Stomach (tissue), 9 donors: Measurements from ENCODE around the gene PITRM1. TPM values are rescaled to one million over a fixed set of nuclear protein-coding genes. Genes with fewer than 3 reads are reported as not detected.

Experiments
- DNase-seq, 2 donors: peaks; one replicate each; pipeline versions ENCODE4 v3.0.0 to v3.0.0-alpha.2; 2013 to 2019
- H3K27ac ChIP-seq, 5 donors: fragments of 200-600 bp in 4 of 5; sonication (generic) in 4 of 5; one replicate each; pipeline ENCODE4 v1.5.1; 2013 to 2019; ENCODE audit warnings: mild to moderate bottlenecking in 1 of 5, moderate library complexity in 1 of 5
- H3K27me3 ChIP-seq, 3 donors: fragments of 200-600 bp; sonication (generic); one replicate each; pipeline ENCODE4 v1.5.1; 2017 to 2019; ENCODE audit warnings: mixed run types in 1 of 3
- H3K36me3 ChIP-seq, 4 donors: fragments of 200-600 bp; sonication (generic); 1 replicate in 3 of 4; 2 replicates in 1 of 4; pipeline ENCODE4 v1.5.1; 2016 to 2019
- H3K4me1 ChIP-seq, 4 donors: fragments of 200-600 bp; sonication (generic); one replicate each; pipeline ENCODE4 v1.5.1; 2016 to 2019
- H3K4me3 ChIP-seq, 4 donors: fragments of 200-600 bp; sonication (generic) in 3 of 4; one replicate each; pipeline ENCODE4 v1.5.1; 2016 to 2019; ENCODE audit warnings: mild to moderate bottlenecking in 1 of 4
- H3K9me3 ChIP-seq, 4 donors: fragments of 200-600 bp; sonication (generic); one replicate each; pipeline ENCODE4 v1.5.1; 2016 to 2019
- CTCF ChIP-seq, 7 experiments: fragments of 450-650 bp in 4 of 7; fragments of 200-600 bp in 3 of 7; sonication (generic) in 3 of 7; IDR thresholded peaks; one replicate each; pipeline ENCODE4 v1.5.1; 2016 to 2019; ENCODE audit warnings: antibody characterized with exemption in 7 of 7, control low read depth in 2 of 7, mild to moderate bottlenecking in 1 of 7
- EP300 ChIP-seq: sonication (generic); formaldehyde crosslinking; IDR thresholded peaks from one replicate; pipeline ENCODE4 v1.6.1; 2017; ENCODE audit warnings: antibody characterized with exemption
- POLR2A ChIP-seq, 4 donors: fragments of 450-650 bp; IDR thresholded peaks; one replicate each; pipeline ENCODE4 v1.6.1; 2016; ENCODE audit warnings: antibody characterized with exemption in 4 of 4, control low read depth in 2 of 4, mild to moderate bottlenecking in 1 of 4, moderate library complexity in 1 of 4
- POLR2AphosphoS5 ChIP-seq, 3 donors: sonication (generic); formaldehyde crosslinking; IDR thresholded peaks; one replicate each; pipeline ENCODE4 v1.6.1; 2016; ENCODE audit warnings: antibody characterized with exemption in 3 of 3
- WGBS, 5 donors: extraction: QIAGEN DNeasy Blood & Tissue Kit in 3 of 5; methylation state at CpG; one replicate each; pipeline versions ENCODE4 v1.1.5 to v1.1.7; 2013 to 2018; 5-methylcytosine and 5-hydroxymethylcytosine counted together
- intact Hi-C: fragments of 100-400 bp; cut with DNase I; formaldehyde crosslinking; loops from one replicate; pipeline ENCODE4 v1.15.1; 2023; ENCODE audit warnings: low total_unique reads
- polyA plus RNA-seq, 3 donors: library from polyadenylated mRNA; stranded (reverse); fragments of 200-250 nt; gene quantifications; one replicate each; pipeline ENCODE4 v1.2.3, GENCODE V29; 2013
- total RNA-seq, 5 donors: library from RNA; depleted of rRNA; stranded (reverse); fragments of >200 nt; gene quantifications; one replicate each; pipeline versions ENCODE4 v1.1.0 to v1.2.3, GENCODE V29; 2014 to 2016
- donor health status: healthy with polysubstance abuse.
- donor health status: Bipolar disorder and iron deficiency.
- donor health status: healthy.

The PITRM1 gene
- total and polyA plus RNA-seq, 8 donors, result 32.3 to 95.1 (median 57.1) TPM

- peaks cover 36 to 93% (median 80%) of the 10 kb centered on the region in 4 donors for H3K36me3 ChIP-seq
- peaks cover 0 to 9% (median 6%) of the 10 kb centered on the region in 4 donors for H3K4me1 ChIP-seq
- WGBS, 5 donors, result 89 to 94% (median 93%) methylated on average over 22 of the region's 22 CpGs
Measured at GRCh38 chr10:3132036-3133025, 40.3 kb downstream of the PITRM1 start.

GRCh38 chr10:3131098-3131497 is 41.5 kb downstream of the PITRM1 start:
- WGBS, 5 donors, result 64 to 78% (median 73%) methylated on average over 4 of the region's 4 CpGs
- intact Hi-C loops, result no loop called here
- Histone ChIP-seq H3K4me3 (no peak overlapping the region), H3K4me1 (peaks cover 0 to 11% (median 4%) of the 10 kb centered on the region in 4 donors), H3K36me3 (peaks cover 26 to 88% (median 68%) of the 10 kb centered on the region in 4 donors), H3K27ac (no peak overlapping the region), H3K27me3 (no peaks in the 10 kb centered on the region), H3K9me3 (peaks cover 0 to 8% (median 2%) of the 10 kb centered on the region in 4 donors)
- peak in 1 of 2 donors; percentile 87 for DNase-seq
- TF ChIP-seq POLR2A (IDR thresholded peaks at IDR 0.05), result no peak
- TF ChIP-seq POLR2AphosphoS5 (IDR thresholded peaks at IDR 0.05), result peak in 1 of 3 donors; percentile 8

More at GRCh38 chr10:3132036-3133025, 40.3 kb downstream of the PITRM1 start:
- DNase-seq, result no peak
- TF ChIP-seq POLR2A (IDR thresholded peaks at IDR 0.05) (no peak), CTCF (IDR thresholded peaks at IDR 0.05) (no peak), POLR2AphosphoS5 (IDR thresholded peaks at IDR 0.05) (no peak), EP300 (no peak)
- intact Hi-C loops, result no loop called here
- Histone ChIP-seq H3K4me3 (no peak overlapping the region), H3K27me3 (no peaks in the 10 kb centered on the region), H3K27ac (no peak overlapping the region), H3K9me3 (peaks cover 0 to 8% (median 2%) of the 10 kb centered on the region in 4 donors)

GRCh38 chr10:3129581-3130340 is 42.8 kb downstream of the PITRM1 start:
- Histone ChIP-seq H3K4me1 (peaks cover 0 to 11% (median 2%) of the 10 kb centered on the region in 4 donors), H3K27ac (no peak overlapping the region), H3K27me3 (no peaks in the 10 kb centered on the region), H3K9me3 (peaks cover 0 to 8% (median 2%) of the 10 kb centered on the region in 4 donors), H3K36me3 (peaks cover 23 to 88% (median 64%) of the 10 kb centered on the region in 4 donors), H3K4me3 (no peak overlapping the region)
- DNase-seq, result no peak
- WGBS, 5 donors, result 90 to 97% (median 94%) methylated on average over 17 to 40 of the region's 40 CpGs
- intact Hi-C loops, result no loop called here
- no peak for TF ChIP-seq POLR2A (IDR thresholded peaks at IDR 0.05)
- TF ChIP-seq EP300, result no peak
- no peak for TF ChIP-seq CTCF (IDR thresholded peaks at IDR 0.05)
- no peak for TF ChIP-seq POLR2AphosphoS5 (IDR thresholded peaks at IDR 0.05)

- peaks cover 0 to 8% (median 2%) of the 10 kb centered on the region in 4 donors for H3K9me3 ChIP-seq
- intact Hi-C loops, result no loop called here
- DNase-seq, result no peak
- 91 to 96% (median 95%) methylated on average over 20 to 24 of the region's 24 CpGs for WGBS, 5 donors
- peaks cover 16 to 88% (median 64%) of the 10 kb centered on the region in 4 donors for H3K36me3 ChIP-seq
- H3K27ac ChIP-seq, result no peak overlapping the region
- no peaks in the 10 kb centered on the region for H3K27me3 ChIP-seq
- peaks cover 0 to 11% (median 2%) of the 10 kb centered on the region in 4 donors for H3K4me1 ChIP-seq
- TF ChIP-seq POLR2A (IDR thresholded peaks at IDR 0.05), result no peak
- TF ChIP-seq CTCF (IDR thresholded peaks at IDR 0.05), result no peak
- no peak for TF ChIP-seq EP300
- no peak for TF ChIP-seq POLR2AphosphoS5 (IDR thresholded peaks at IDR 0.05)
- H3K4me3 ChIP-seq, result no peak overlapping the region
Measured at GRCh38 chr10:3128379-3129130, 44.0 kb downstream of the PITRM1 start.
